RKO (cell line): ENCODE results near the gene SDK1.

Experiments used
- DNase-seq: peaks from one replicate; pipeline ENCODE4 v3.0.0-alpha.2; 2016; ENCODE audit warnings: low spot score

SDK1 gene

DNA sequence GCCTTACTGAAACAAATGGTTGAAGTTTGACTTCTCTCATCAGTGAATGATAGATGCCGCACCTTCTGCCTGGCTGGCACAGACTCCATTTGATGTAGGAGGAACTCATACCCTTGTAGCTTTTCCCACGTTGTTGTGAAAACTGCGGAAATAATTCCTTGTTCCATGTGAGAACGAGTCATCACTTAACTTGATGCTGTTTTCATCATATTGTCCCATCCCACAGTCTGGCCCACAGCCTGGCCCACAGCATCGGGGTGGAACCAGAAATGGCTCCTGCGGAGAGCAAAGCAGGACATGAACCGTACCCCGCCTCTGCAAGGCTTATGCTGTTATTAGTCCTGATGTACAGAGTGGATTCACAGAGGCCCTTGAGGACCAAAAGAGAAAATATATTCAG lies 587.0 kb downstream of the SDK1 start:
- no peak for DNase-seq

DNA sequence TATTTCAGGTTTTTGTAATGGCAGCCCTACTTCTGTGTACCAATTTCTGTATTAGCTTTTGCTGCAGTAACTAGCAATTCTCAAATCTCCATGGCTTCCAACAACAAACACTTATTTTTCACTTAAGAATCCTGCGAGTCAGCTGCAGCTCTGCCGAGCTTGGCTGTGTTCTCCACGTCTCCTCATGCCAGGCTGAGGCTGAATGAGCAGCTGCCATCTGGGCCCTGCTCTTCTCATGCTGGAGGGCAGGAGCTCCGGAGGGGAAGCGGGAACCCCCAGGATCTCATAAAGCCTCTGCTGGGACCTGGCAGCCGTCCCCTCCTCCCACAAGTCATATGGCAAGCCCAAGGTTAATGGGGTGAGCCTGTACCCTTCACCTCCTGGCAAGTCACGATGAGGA lies 591.1 kb downstream of the SDK1 start:
- no peak for DNase-seq

DNA sequence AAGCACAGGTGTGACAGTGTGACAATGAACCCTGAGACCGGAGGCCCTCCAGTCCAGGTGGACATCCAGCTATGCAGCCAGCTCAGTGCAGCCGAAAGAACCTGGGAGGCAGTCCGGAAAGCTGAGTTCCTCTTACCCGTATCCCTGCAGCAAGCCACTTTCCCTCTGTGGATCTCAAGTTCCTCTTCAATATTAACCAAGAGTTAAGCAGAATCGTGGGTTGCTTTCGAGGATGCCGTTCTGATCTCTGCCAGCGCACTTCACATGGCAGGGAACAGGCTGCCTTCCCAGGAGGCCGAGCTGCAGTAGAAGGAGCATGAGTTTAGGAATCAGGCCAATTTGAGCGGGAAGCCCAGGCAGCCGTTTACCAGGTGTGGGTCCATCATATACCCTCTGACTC lies 591.6 kb downstream of the SDK1 start:
- no peak for DNase-seq

DNA sequence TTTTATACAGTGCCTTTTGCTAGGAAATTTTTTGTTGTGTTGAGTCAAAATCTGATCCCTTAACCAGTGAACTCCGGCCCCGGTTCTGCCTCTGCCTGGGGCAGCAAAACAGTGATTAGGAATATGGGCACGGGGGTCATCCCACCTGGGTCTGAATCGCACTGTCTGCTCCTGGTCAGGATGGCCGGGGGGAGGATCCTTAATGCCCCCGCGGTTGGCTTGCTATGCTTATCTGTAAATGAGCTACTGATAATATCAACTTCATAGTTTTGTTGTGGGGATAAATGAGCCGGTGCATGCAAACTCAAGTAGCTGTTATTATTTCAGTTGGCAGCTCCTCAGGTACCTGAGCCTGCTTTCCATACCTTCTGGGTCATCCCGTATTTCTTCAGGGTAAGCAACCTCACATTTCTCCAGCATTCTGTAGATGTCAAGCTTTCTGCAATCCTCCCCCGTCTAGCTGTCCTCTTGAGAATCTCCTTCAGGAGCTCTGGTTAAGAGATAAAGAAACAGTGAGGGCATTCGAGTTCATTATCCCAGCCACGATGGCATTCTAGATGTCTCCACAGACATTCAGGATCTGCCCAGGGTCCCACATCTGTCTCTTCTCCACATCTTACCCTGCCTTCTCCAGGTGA lies 592.2 kb downstream of the SDK1 start:
- DNase-seq = no peak

DNA sequence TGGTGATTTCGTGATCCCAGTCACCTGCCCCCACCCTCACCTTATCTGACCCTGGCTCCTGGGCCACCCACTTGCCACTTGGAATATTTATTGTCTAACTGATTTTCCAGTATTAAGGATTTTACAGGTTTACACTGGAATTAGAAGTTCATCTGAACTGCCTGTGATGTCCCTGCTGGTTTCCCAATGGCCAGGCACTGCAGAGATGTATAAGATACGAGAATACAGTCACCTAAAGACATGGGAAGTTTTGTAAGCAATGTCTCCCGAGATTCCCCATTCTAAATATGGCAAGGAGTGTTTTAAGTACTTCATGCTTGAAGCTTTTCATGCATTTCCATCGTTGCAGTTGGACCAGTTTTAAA lies 592.7 kb downstream of the SDK1 start:
- no peak for DNase-seq

DNA sequence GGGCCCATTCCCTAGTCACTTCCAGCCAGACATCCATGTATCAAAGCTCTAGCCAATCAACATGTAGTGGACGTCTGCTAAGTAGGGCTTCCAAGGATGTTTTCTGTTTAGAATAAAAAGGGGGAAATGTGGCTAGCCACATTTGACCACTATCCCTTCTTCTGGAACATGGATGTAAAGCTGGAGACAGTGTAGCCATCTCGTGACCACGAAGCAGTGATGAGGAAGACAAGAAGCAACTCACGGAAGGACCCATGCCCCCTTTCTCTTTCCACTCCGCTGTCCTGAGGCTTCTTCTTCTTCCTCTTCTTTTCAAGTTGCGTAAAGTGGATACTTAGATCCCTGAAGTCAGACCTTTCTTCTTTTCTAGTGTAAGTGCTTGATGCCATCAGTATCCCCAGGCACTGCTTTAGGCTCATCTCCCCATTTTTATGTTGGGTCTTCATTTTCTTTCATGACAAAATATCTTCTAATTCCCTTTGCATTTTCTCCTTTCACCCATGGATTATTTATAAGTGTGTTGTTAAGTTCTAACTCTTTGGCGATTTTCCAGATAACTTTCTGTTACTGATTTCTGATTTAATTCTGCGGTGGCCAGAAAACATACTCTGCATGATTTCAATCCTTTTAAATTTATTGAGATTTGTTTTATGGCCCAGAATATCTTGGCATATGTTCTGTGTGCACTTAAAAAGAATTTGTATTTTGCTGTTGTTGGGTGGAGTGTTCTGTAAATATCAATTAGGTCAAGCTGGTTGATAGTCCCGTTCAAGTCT lies 594.5 kb downstream of the SDK1 start:
- DNase-seq = no peak

DNA sequence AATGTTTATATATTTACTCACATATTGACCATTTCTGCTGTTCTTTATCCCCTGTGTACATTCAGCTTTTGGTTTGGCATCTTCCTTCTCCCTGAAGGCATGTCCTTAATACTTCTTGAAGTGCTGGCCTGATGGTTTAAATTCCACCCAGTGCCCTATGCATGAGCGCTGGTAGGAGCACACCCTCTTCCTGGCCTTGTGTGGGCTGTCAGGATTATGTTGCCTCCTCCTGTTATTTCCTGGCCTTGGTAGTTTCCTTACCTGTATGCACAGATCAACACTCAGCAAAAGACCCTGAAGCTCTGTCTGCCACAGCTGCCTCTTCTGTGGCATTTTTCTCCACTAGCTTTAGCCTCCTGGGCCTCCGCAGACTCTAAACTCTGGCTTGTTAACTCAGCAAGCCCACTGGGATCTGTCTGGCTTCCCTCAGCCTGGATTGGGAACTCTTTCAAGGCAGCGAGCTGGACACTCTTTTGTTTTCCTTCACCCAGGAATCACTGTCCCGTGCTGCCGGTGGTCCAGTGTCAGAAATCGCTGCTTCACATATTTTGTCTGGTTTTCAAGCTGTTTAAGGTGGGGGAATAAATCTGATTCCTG lies 595.2 kb downstream of the SDK1 start:
- no peak for DNase-seq

DNA sequence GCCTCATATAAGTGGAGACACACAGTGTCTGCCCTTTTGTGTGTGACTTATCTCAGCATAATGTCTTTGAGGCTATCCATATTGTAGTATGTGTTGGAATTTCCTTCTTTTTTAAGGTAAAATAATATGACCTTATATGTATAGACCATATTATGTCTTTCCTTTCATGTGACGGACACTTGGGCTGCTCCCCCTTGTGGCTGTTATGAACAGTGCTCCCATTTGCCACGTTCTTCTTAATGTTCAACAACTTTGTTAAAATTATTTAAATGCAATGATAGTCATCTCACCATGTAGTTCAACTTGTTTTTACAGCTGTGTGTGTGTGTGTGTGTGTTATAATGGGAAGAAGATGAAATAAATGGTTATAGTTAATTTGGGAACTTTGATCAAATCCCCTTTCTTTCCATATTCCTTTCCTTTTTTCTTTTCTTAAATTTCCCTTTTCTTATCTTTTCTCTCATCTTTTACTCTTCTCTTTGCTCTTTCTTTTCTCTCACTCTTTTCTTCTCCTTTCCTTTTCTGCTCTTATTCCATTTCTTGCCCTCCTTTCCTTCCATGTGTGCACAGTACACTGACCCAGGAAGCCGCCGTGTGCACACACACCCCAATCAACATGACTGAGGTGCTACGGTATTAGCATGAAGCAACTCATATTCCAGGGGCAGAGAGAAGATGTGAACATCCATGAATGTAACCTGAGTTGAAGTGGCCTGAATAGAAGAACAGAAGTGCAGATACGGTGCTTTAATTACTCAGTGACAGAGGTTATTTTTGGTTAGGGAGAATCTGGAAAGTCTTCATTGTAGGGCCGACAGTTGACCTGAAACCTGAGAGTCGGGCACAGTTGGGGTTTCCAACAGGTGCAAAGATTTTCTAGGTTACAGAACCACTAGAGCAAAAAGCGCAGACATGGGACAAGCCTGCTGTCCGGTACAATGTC lies 596.6 kb downstream of the SDK1 start:
- DNase-seq = peak; percentile 52

DNA sequence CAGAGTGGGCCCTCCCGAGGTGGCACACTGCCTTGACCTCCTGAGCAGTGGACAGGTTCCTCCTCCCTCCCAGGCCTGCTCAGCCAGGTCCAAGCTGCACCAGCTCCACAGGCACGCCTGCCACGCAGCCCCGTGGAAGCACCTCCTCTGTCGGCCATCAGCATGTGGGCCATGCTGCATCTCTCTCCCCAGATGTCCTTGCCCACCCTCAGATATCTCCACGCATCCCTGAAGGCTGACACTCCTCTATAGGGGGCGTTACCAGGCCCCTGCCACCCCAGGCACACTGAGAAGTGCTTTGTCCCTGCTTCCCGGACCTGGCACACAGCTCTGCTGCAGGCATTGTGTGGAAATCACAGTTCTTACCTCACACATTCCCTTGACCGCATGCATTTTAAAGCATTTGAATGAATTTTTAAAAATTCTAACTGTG lies 598.5 kb downstream of the SDK1 start:
- DNase-seq = no peak

DNA sequence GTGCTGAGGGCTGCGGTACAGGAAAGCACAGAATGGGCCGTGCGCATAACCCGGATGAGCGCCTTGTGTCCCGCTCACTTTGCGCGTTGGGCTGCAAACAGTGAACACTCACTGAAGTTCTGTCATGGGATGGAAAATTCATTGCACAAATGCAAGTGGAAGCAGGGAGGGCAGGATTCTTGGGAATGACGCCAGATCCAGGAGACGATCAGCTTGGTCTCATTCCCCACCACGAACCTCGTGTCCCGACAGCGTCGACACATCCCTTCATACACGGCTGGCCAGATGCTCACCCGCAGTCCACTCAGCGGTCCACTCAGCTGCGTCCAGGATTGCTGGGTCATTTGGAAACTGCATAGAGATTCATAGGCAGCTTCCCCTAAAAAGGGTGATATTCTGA lies 607.1 kb downstream of the SDK1 start:
- DNase-seq = no peak

DNA sequence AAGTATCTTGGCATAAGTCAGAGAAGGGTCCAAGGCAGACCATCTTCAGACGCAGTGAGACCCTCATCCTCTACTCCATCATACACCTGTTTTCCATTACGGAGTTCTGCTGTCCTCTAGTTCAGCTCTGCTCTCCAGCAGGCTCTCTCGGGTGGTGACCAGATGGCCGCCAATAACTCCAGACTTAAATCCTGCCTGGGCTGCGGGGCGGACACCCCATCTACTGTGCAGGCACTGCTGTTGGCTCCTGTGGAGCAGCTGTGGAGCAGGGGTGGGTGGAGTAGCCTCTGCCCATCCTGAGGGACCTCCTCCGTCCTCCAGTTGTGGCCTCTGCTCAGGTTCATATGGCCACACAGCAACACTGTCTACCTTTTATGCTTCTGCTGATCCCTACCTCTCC lies 608.1 kb downstream of the SDK1 start:
- no peak for DNase-seq

DNA sequence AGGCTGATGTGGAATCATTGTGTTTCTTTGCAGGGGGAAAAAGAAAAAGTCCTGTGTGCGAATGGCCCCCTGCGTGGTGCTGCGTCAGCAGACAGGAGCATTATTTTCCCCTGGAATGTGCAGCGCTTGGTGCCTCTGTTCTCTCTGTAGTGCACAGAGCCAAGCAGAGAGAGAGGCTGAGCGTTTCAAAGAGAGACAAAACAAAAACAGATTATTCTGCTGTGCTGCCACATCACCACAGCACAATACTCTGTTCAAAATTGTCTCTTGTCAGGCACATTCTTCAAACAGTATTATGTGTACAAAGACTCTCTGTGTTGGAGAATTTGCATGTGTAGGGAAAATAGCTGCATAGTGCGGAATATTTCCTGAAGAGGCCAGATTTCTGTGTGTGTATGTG lies 609.0 kb downstream of the SDK1 start:
- no peak for DNase-seq

DNA sequence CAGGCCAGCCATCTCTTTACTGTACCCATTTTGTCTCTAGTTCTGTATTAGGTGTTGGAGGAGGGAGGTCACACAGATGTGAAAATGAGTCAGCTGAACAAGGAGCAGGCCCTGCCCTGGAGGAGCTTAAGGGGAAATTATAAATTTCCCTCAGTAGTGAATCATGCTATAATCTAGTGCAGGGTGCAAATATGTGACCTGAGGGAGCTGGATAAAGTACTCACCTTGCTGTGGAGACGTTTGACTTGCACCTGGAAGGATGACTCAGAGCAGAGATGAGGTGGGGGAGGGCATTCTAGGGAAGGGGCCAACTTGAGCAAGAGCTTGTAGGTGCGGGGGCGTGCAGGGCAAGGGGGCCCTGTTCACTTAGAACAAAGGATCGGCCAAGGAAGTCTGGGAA lies 610.6 kb downstream of the SDK1 start:
- DNase-seq = no peak

DNA sequence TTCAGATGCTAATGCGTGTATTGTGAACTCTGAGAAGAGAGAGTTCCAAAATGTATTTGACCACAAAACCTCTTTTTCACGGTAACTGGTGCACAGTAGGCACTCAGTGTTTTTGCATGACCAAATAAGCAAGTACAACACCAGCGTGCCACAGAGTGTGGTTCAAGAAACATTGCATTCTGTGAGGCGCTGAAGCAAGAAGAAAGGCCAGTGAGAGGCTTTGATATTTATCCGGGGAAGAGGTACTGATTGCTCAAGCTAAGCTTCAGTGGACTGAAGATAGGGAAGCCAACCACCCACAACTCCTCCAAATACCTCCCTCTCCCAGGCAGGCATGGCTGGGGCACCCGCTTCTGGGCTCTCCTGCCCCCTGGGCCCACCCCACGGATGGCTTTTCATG lies 611.2 kb downstream of the SDK1 start:
- DNase-seq = no peak

DNA sequence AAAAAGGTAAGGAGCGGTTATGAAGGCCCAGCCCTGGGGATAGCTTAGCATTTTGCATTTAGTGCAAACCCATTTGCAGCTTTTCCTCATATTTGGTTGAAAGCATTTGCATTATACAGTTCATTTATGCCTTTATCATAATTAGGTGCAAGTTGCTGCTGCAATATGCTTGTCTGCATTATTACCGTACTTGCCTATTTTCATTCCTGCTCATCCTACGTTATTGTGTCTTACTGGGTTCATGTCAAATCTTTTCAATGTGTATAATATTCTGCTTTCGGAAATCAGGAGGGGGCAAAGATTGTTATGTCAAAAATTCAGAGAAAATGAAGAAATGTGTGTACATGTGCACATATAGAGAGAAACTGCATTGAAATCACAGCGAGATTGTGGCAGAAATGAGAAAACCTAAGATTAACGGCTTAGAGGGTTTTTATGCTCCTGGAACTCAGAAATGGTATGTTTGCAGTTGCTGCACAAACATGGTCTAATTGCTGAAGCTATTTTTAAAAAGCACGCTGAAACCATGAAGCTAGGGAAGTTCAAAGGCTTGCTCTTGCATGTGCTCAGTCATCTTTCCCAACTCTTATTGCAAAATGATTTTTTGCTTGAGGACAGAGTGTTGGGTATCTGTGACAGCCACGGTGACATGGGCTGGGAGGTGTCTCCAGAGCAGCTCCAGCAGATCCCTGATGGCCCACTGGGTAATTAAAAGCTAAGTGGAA lies 613.2 kb downstream of the SDK1 start:
- DNase-seq = no peak

DNA sequence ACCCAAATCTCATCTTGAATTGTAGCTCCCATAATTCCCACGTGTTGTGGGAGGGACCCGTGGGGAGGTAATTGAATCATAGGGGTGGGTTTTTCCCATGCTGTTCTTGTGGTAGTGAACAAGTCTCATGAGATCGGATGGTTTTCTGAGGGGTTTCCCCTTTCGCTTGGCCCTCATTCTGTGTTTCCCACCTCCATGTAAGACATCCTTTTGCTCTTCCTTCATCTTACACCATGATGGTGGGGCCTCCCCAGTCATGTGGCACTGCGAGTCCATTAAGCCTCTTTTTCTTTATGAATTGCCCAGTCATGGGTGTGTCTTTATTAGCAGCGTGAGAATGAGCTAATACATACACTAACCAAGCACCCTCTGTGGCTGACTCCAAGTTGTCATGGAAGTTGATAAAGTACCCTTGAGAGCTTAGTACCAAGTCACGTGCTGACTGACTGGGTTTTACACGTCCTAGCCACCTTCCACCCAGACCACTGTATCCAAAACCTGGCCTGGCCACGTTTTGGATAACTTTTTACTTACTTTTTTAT lies 614.4 kb downstream of the SDK1 start:
- DNase-seq = no peak

DNA sequence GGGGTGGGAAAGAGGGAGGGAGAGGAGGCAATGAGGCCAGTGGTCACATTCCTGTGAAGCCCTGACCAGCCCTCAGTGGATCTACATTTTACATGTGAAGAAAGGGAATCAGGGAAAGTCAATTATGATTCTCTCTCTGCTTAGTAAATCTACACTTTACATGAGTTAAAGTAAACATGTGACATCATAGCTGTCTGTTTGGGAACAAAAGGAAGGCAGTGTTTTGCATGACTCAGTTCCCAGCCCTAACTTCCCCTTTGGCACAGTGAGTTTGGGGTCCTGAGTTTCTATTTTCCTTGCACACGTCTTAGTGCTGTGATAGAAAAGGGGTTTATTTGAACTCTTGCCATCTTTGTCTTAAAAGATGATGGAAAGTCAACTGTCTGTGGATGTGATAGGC lies 615.1 kb downstream of the SDK1 start:
- no peak for DNase-seq

DNA sequence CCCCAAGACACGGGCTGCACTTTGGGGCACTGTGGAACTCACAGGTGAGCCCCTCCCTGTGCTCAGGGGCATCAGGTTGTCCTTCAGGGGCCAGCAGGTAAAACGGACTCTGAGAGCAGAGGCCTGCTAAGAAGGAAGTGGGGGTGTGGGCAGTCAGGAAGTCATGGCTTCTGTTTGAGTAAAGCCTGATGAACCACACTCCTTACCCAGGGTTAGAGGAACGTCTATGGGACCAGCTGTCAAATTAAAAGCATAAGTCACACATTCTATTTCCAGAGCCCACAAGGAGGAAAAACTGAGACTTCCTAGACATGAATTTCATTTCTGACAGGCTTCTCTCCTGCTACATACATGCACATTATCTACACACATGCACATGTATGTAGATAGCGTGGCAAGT lies 616.4 kb downstream of the SDK1 start:
- no peak for DNase-seq

DNA sequence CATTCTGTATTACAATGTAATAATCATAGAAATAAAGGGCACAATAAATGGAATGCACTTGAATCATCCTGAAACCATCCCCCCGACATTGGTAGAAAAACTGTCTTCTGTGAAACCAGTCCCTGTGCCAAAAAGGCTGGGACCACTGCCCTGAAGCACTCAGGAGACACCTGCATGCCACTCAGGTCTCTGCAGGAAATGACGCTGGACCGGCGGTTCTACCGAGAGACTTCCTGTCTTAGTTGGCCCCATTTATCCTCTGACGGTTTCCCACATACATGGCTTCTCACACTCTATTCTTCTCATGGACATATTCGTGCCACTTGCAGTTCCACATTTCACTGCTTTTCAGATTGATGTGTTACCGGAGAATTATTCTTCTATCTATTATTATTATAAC lies 617.5 kb downstream of the SDK1 start:
- DNase-seq = no peak

DNA sequence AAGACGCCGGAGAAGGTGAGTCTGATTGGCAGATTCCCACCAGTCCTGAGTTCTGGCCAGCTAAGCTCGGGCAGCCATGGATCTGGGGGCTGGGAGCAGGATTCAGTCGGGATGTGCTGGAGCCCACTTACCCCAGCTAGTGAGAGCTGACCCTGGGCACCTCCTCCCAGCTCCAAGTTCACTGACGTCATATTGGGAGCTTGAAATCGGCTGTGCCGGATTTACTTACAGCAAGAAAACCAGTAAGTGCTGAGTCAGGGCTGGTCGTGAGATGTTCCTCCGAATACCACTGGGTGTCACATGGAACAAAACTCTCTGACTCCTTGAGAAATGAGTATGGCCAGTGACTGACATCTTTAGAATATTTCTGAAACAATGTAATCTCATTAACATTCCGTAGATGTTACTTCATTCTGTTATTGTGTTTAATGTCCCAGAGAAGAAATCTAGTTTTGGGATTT lies 621.2 kb downstream of the SDK1 start:
- peak; percentile 88 for DNase-seq

DNA sequence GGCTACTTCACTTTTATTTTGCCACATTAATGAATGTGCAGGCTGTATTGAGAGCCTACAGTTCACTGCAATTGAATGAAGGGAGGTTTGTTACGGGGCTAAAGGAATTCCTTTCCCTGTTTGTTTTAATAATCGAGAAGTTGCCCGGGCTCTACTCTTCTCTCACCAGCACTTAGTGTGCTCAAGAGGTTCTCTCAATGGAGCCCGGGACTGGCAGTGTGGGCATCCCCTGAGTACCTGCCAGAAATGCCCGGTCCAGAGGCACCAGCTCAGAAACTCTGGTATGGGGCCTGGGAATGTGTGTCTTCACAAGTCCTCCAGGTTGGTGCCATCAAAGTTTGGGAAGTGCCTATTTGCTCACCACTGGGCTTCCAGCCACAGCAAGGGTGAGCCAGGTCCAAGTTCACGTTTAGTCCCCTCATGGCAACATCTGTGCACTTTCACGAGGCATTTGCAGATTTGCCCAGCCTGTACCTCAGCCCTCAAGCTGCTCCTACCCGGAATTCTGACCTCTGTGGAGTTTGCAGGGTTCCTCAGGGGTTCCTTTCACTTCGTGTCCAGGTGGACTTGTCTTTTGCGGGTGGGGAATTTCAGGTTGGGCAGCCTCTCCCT lies 622.4 kb downstream of the SDK1 start:
- no peak for DNase-seq
